Mesenchymal stem cell (in vitro differentiated cells and primary cell): Measurements from ENCODE around the gene ARID4B.

Experiments
- DNase-seq: peaks from one replicate; pipeline ENCODE4 v3.0.0-alpha.2; 2013
- H2AFZ ChIP-seq: one replicate; pipeline ENCODE4 v1.6.1; 2013; ENCODE audit warnings: low read depth, mild to moderate bottlenecking, control low read depth, inconsistent platforms, low read length, moderate library complexity
- H2AK5ac ChIP-seq: 2 replicates; pipeline ENCODE4 v1.6.1; 2013; ENCODE audit warnings: low read length, moderate library complexity, mild to moderate bottlenecking, inconsistent platforms; ENCODE audit not compliant: severe bottlenecking
- H2BK120ac ChIP-seq: one replicate; pipeline ENCODE4 v1.6.1; 2013; ENCODE audit warnings: low read depth, mild to moderate bottlenecking, inconsistent platforms, low read length, moderate library complexity
- H2BK12ac ChIP-seq, 2 experiments: one replicate each; pipeline ENCODE4 v1.6.1; 2013; ENCODE audit warnings: inconsistent platforms in 2 of 2, low read length in 2 of 2, mild to moderate bottlenecking in 2 of 2, moderate library complexity in 2 of 2, control low read depth in 1 of 2
- H2BK15ac ChIP-seq: one replicate; pipeline ENCODE4 v1.6.1; 2013; ENCODE audit warnings: mild to moderate bottlenecking, low read depth, inconsistent platforms; ENCODE audit not compliant: poor library complexity, severe bottlenecking
- H2BK5ac ChIP-seq: 2 replicates; pipeline ENCODE4 v1.6.1; 2013; ENCODE audit warnings: low read depth, mild to moderate bottlenecking, low read length, control low read depth, inconsistent platforms; ENCODE audit not compliant: poor library complexity, severe bottlenecking
- H3K14ac ChIP-seq, 2 experiments: one replicate each; pipeline ENCODE4 v1.6.1; 2013; ENCODE audit warnings: inconsistent platforms in 2 of 2, low read length in 2 of 2, control low read depth in 1 of 2, mild to moderate bottlenecking in 1 of 2, moderate library complexity in 1 of 2
- H3K18ac ChIP-seq, 2 experiments: one replicate each; pipeline ENCODE4 v1.6.1; 2013; ENCODE audit warnings: inconsistent platforms in 2 of 2, low read length in 2 of 2, control low read depth in 1 of 2, low read depth in 1 of 2, mild to moderate bottlenecking in 1 of 2
- H3K23ac ChIP-seq, 2 experiments: one replicate each; pipeline ENCODE4 v1.6.1; 2013; ENCODE audit warnings: inconsistent platforms in 2 of 2, low read length in 2 of 2, mild to moderate bottlenecking in 2 of 2, moderate library complexity in 2 of 2, control low read depth in 1 of 2
- H3K27ac ChIP-seq: 2 replicates; pipeline ENCODE4 v1.5.1; 2013; ENCODE audit warnings: mild to moderate bottlenecking, moderate library complexity, low read length, control low read depth, inconsistent platforms; ENCODE audit not compliant: poor library complexity, severe bottlenecking
- H3K27me3 ChIP-seq, 2 experiments: 2 replicates each; pipeline versions ENCODE4 v1.6.1 to v1.7.0; 2013; ENCODE audit warnings: low read length in 2 of 2, mild to moderate bottlenecking in 2 of 2, moderate library complexity in 2 of 2, control low read depth in 1 of 2, inconsistent platforms in 1 of 2; ENCODE audit not compliant: control insufficient read depth in 1 of 2, insufficient read depth in 1 of 2
- H3K36me3 ChIP-seq, 2 experiments: 2 replicates each; pipeline versions ENCODE4 v1.6.1 to v1.7.0; 2013; ENCODE audit warnings: low read length in 2 of 2, control low read depth in 1 of 2, inconsistent platforms in 1 of 2, low read depth in 1 of 2, mild to moderate bottlenecking in 1 of 2; ENCODE audit not compliant: insufficient read depth in 2 of 2, control insufficient read depth in 1 of 2
- H3K4ac ChIP-seq, 2 experiments: one replicate each; pipeline ENCODE4 v1.6.1; 2013; ENCODE audit warnings: inconsistent platforms in 2 of 2, low read length in 2 of 2, mild to moderate bottlenecking in 2 of 2, moderate library complexity in 2 of 2, control low read depth in 1 of 2, low read depth in 1 of 2
- H3K4me1 ChIP-seq: 2 replicates; pipeline ENCODE4 v1.6.1; 2013; ENCODE audit warnings: low read depth, low read length, control low read depth; ENCODE audit not compliant: control insufficient read depth, insufficient read depth
- H3K4me2 ChIP-seq: 2 replicates; pipeline ENCODE4 v1.6.1; 2013; ENCODE audit warnings: low read length, mild to moderate bottlenecking, inconsistent platforms; ENCODE audit not compliant: poor library complexity, severe bottlenecking
- H3K4me3 ChIP-seq, 2 experiments: 2 replicates each; pipeline versions ENCODE4 v1.5.1 to v1.7.0; 2013; ENCODE audit warnings: low read length in 2 of 2, mild to moderate bottlenecking in 2 of 2, control low read depth in 1 of 2, low read depth in 1 of 2; ENCODE audit not compliant: insufficient read depth in 1 of 2
- H3K79me1 ChIP-seq: replicated peaks from 2 replicates; pipeline ENCODE4 v1.6.1; 2013; ENCODE audit warnings: mild to moderate bottlenecking, control low read depth, low read length, inconsistent platforms; ENCODE audit not compliant: poor library complexity, severe bottlenecking
- H3K9ac ChIP-seq: 2 replicates; pipeline ENCODE4 v1.7.0; 2013; ENCODE audit warnings: mild to moderate bottlenecking, low read length, moderate library complexity
- H3K9me3 ChIP-seq: 2 replicates; pipeline ENCODE4 v1.7.0; 2013; ENCODE audit warnings: mild to moderate bottlenecking, low read length; ENCODE audit not compliant: control insufficient read depth
- H4K8ac ChIP-seq: one replicate; pipeline ENCODE4 v1.6.1; 2013; ENCODE audit warnings: inconsistent platforms, mild to moderate bottlenecking, low read length, moderate library complexity
- H4K91ac ChIP-seq: one replicate; pipeline ENCODE4 v1.6.1; 2013; ENCODE audit warnings: mild to moderate bottlenecking, low read length, inconsistent platforms
- WGBS: methylation state at CpG from one replicate; pipeline ENCODE4 v1.1.7; 2013; ENCODE audit warnings: mixed read lengths; 5-methylcytosine and 5-hydroxymethylcytosine counted together

Gene ARID4B

DNA sequence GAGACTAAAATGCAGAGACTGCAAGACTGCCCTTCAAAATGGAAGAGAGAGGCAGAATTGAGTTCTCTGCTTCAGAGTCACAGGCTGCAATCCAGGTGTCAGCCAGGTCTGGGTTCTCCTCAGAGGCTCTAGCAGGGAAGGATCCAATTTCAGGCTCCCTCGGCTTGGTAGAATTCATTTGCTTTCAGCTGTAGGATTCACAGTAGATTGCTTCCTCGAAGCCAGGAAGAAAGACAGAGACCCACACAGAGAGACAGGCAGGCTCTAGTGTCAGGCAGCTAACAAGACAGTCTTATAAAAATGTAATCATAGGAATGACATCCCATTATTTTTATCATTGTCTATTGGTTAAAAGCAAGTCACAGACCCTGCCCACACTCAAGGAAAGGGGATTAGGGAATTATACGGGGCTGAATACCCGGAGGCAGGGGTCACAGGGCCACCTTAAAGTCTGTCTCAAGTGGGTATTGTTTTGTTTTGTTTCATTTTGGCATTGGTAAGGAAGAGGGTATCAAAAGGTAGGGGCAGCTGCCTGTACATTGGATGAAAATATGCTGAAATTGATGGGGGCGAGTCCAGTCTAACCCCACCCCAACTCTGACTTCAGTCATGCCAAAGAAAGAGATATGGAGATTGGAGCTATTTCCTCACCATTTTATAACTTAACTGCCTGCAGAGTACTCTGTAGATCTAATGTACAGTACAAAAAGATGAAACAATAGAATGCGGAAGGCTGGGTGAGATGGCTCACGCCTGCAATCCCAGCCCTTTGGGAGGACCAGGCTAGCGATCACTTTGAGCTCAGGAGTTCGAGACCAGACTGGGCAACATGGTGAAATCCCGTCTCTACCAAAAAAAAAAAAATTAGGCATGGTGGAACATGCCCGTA lies 29.8 kb upstream of the ARID4B start:
- Histone ChIP-seq H4K91ac (no peak overlapping the region), H2AFZ (no peak overlapping the region), H3K14ac (no peak overlapping the region), H3K9me3 (no peaks in the 10 kb centered on the region), H3K79me1 (no peaks in the 10 kb centered on the region), H3K23ac (no peak overlapping the region), H3K4me2 (no peak overlapping the region), H3K27ac (no peak overlapping the region), H2BK15ac (no peak overlapping the region), H4K8ac (no peak overlapping the region), H3K4ac (no peak overlapping the region), H2AK5ac (no peak overlapping the region), H3K18ac (no peak overlapping the region), H3K36me3 (no peaks in the 10 kb centered on the region), H2BK12ac (no peak overlapping the region), H3K9ac (no peak overlapping the region), H3K4me3 (no peak overlapping the region), H2BK120ac (no peak overlapping the region), H2BK5ac (no peak overlapping the region), H3K4me1 (no peaks in the 10 kb centered on the region), H3K27me3 (no peaks in the 10 kb centered on the region)
- no peak for DNase-seq
- WGBS, result 79% methylated on average over 10 of the region's 11 CpGs

DNA sequence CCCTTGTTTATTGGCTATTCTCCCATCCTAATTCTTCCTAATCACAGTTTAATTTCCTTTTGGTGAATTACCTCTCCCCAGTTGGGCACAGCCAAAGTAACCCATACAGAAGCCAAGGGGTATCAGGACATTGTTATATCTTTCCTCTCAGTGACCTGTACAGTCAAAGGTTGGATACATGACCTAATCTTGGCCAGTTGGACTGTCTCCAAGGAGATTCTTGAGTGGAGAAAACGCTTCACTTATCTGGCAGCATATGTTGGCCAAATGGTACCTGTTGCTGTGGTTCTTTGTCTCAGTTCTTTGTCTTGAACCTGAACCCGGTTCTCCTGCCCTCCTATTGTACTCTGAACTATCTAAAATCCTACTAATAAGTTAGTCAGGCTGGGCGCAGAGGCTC lies 23.9 kb upstream of the ARID4B start:
- H3K36me3 ChIP-seq, result no peaks in the 10 kb centered on the region
- no peak overlapping the region for H3K4ac ChIP-seq
- no peak overlapping the region for H3K18ac ChIP-seq
- no peak overlapping the region for H4K91ac ChIP-seq
- no peak overlapping the region for H2BK120ac ChIP-seq
- H3K4me2 ChIP-seq, result no peak overlapping the region
- H3K27ac ChIP-seq, result no peak overlapping the region
- H3K14ac ChIP-seq, result no peak overlapping the region
- no peak overlapping the region for H3K4me3 ChIP-seq
- no peak overlapping the region for H2AFZ ChIP-seq
- DNase-seq, result no peak
- no peaks in the 10 kb centered on the region for H3K9me3 ChIP-seq
- H2BK5ac ChIP-seq, result no peak overlapping the region
- no peak overlapping the region for H2BK12ac ChIP-seq
- H3K27me3 ChIP-seq, result no peaks in the 10 kb centered on the region
- no peak overlapping the region for H3K23ac ChIP-seq
- peaks cover 3% of the 10 kb centered on the region for H3K4me1 ChIP-seq
- H2BK15ac ChIP-seq, result no peak overlapping the region
- H2AK5ac ChIP-seq, result no peak overlapping the region
- no peak overlapping the region for H4K8ac ChIP-seq
- no peaks in the 10 kb centered on the region for H3K79me1 ChIP-seq
- WGBS, result 89% methylated on average over 3 of the region's 3 CpGs
- no peak overlapping the region for H3K9ac ChIP-seq

DNA sequence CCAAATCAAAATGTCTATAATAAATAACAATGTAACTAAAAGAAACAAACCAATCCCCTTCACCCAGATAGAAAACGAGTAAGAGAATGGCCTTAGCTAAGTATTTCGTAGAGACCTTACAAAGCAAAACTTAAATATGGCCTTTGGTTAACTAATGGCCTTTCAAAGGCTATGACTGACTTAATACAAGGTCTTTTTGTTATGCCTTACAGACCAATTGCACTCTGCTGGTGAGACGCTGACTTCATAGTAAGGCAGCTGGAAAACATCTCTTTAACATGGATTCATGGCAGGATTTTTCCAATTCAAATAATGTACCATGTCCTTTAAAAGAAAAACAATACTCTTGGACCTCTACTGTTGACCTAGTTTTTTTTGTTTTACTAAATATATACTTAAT lies 23.5 kb upstream of the ARID4B start:
- Histone ChIP-seq H3K14ac (no peak overlapping the region), H3K9me3 (no peaks in the 10 kb centered on the region), H3K23ac (no peak overlapping the region), H3K79me1 (no peaks in the 10 kb centered on the region), H4K8ac (no peak overlapping the region), H2BK5ac (no peak overlapping the region), H3K9ac (no peak overlapping the region), H3K18ac (no peak overlapping the region), H3K27ac (no peak overlapping the region), H2BK15ac (no peak overlapping the region), H2AK5ac (no peak overlapping the region), H2BK120ac (no peak overlapping the region), H3K4me3 (no peak overlapping the region), H2AFZ (no peak overlapping the region), H3K4me2 (no peak overlapping the region), H3K4me1 (peaks cover 3% of the 10 kb centered on the region), H2BK12ac (no peak overlapping the region), H3K27me3 (no peaks in the 10 kb centered on the region), H3K36me3 (peaks cover 0 to under 1% of the 10 kb centered on the region in 2 experiments), H3K4ac (no peak overlapping the region), H4K91ac (no peak overlapping the region)
- 81% methylated on average over 3 of the region's 3 CpGs for WGBS
- no peak for DNase-seq

GRCh38 chr1:235343726-235344125 lies 15.7 kb upstream of the ARID4B start:
- Histone ChIP-seq H3K4ac (no peak overlapping the region), H3K9me3 (no peaks in the 10 kb centered on the region), H3K27me3 (no peaks in the 10 kb centered on the region), H2BK120ac (no peak overlapping the region), H3K79me1 (peaks cover 9% of the 10 kb centered on the region), H2AFZ (no peak overlapping the region), H4K91ac (no peak overlapping the region), H3K4me3 (no peak overlapping the region), H2AK5ac (no peak overlapping the region), H2BK15ac (no peak overlapping the region), H3K36me3 (peaks cover 16 to 49% of the 10 kb centered on the region in 2 experiments), H3K14ac (no peak overlapping the region), H3K4me1 (peaks cover 3% of the 10 kb centered on the region), H3K27ac (no peak overlapping the region), H3K18ac (no peak overlapping the region), H2BK12ac (no peak overlapping the region), H3K9ac (no peak overlapping the region), H2BK5ac (no peak overlapping the region), H4K8ac (no peak overlapping the region), H3K23ac (no peak overlapping the region), H3K4me2 (no peak overlapping the region)
- no peak for DNase-seq
- WGBS, result 97% methylated on average over 4 of the region's 5 CpGs
